Omental fat pad (tissue), 4 donors: ENCODE measurements around the gene TBC1D21. TPM values are rescaled to one million over a fixed set of nuclear protein-coding genes. Genes with fewer than 3 reads are reported as not detected.
"Not testable (repeated sequence)": the region's sequence is repeated elsewhere in the genome, so short reads cannot be mapped to it uniquely, and the experiment has no call there.

Experiments used
- ATAC-seq: fragments of 150-250 bp; one replicate; pipeline ENCODE4 v1.9.1; 2016; ENCODE audit warnings: mild to moderate bottlenecking, moderate library complexity; ENCODE audit not compliant: low FRiP score
- DNase-seq: peaks from one replicate; pipeline ENCODE4 v3.0.0-alpha.2; 2019; ENCODE audit warnings: low spot score
- CTCF ChIP-seq, 3 donors: fragments of 450-650 bp; IDR thresholded peaks; one replicate each; pipeline ENCODE4 v1.5.1; 2016 to 2017; ENCODE audit warnings: antibody characterized with exemption in 3 of 3, mild to moderate bottlenecking in 3 of 3, moderate library complexity in 2 of 3
- total RNA-seq, 4 donors: library from RNA; depleted of rRNA; stranded (reverse); fragments of >200 nt; gene quantifications; one replicate each; pipeline ENCODE4 v1.1.0, GENCODE V29; 2016

The TBC1D21 gene
- total RNA-seq, 4 donors from 2014 or later: not detected

GRCh38 chr15:73936588-73937290, 63.4 kb downstream of the TBC1D21 start:
- no peak for TF ChIP-seq CTCF (IDR thresholded peaks at IDR 0.05)
- DNase-seq: no peak

GRCh38 chr15:73937296-73937695, 63.9 kb downstream of the TBC1D21 start:
- ATAC-seq (no peak), DNase-seq (no peak)
- no peak for TF ChIP-seq CTCF (IDR thresholded peaks at IDR 0.05)

More at GRCh38 chr15:73936588-73937290, 63.4 kb downstream of the TBC1D21 start:
- ATAC-seq: no peak

- DNase-seq: no peak
- TF ChIP-seq CTCF (IDR thresholded peaks at IDR 0.05): no peak
- ATAC-seq: no peak
Observed at GRCh38 chr15:73937726-73938125, 64.4 kb downstream of the TBC1D21 start.

- not testable (repeated sequence) for DNase-seq, ATAC-seq
Observed at GRCh38 chr15:73938516-73938915, 65.2 kb downstream of the TBC1D21 start.

Other genes with a start within 250 kb of the TBC1D21 start
- gene NPTN, start 240.2 kb upstream of the TBC1D21 start, total RNA-seq: 10 to 100 TPM; 66.6 to 94.3 (median 88.8) TPM
- gene CD276, start 189.2 kb upstream of the TBC1D21 start, total RNA-seq: 100 to 1,000 TPM in 1 of 4 donors, 10 to 100 TPM in 3; 23.2 to 103 (median 39.3) TPM
- gene INSYN1, start 120.2 kb upstream of the TBC1D21 start, total RNA-seq: 1 to 10 TPM in 3 of 4 donors, under 1 TPM in 1; 0.95 to 3.7 (median 3.1) TPM
- 10 to 100 TPM in 1 of 4 donors, 1 to 10 TPM in 3; 6.2 to 12.9 (median 8.6) TPM for gene LOXL1, start 52.9 kb downstream of the TBC1D21 start, total RNA-seq
- 10 to 100 TPM in 3 of 4 donors, 1 to 10 TPM in 1; 9.8 to 24.0 (median 15.9) TPM for gene STOML1, start 118.7 kb downstream of the TBC1D21 start, total RNA-seq
- 100 to 1,000 TPM in 2 of 4 donors, 10 to 100 TPM in 2; 39.3 to 172 (median 86.5) TPM for gene PML, start 121.2 kb downstream of the TBC1D21 start, total RNA-seq
- gene GOLGA6A, start 209.0 kb downstream of the TBC1D21 start, total RNA-seq: not detected